ENCODE measurements around the gene SDCCAG8.

SDCCAG8 gene

GRCh38 chr1:243281672-243282071 lies 25.8 kb downstream of the SDCCAG8 start:
- DNase-seq (ENCODE audit: low spot score) (no peak), FAIRE-seq (no peak)

DNA sequence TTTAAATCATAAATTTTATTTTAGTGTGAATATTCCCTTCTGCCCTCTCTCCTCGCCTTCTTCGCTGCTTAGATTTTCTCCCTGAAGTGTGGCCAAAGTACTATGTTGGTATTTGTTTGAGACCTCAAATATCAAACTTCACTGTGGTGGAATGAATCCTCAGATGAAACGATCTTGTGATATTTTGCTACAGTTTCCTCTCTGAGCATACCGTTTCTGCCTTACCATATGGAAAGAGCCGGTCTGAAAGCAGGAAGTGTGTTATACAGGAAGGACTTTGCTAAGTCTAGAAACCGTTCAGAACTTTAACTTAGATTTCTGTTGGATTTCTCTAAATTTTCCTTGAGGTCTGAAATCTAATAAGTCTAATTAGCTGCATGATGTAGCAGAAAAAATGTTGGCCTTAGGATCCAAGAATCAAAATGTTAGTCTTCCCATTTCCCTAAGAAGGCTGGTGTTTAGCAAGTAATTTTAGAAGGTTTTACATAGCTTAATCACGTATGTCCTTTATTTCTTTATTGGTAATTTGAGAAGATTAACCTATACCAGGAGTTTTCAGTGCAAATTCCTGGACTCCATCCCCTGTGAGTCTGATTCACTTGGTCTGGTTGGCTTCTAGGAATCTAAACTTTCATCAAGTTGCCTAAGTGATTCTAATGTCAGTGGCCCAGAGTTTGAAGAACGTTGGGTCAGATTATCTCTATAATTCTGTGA lies 30.7 kb downstream of the SDCCAG8 start:
- DNase-seq (ENCODE audit: low spot score) = no peak
- FAIRE-seq = no peak

DNA sequence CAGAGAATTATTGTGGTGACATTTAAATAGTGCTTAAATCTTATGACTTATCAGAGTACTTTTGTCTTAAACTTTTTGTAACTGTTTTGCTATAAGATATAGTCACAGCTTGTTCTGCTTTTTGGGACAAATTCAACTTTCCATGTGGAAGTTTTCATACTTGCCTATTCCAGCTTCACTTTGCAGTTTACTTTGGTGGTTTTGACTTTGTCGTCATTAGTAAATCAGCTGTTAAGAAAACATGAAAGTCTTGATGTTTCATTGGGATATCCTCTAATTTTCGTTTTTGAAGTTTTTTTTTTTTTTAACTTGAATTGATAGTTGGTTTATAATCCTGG lies 31.3 kb downstream of the SDCCAG8 start:
- FAIRE-seq = no peak

DNA sequence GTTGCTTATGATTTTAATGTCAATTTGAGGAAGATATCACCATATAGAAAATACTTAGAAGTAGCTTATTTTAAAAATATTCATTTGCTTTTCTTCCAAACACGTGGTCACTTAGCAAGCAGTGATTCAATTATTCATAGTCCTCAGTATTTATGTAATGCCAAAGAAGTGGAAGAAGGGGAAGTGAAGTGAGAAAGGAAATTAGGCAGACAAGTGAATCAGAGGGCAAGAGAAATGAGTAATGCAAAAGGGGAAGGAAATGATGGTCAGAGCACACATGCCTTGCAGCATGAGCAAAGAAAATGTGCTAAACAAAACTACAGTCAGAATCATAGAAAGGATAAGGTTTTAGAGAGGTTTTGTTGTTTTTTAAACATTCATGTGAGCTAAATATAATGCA lies 31.8 kb downstream of the SDCCAG8 start:
- FAIRE-seq = no peak
- DNase-seq (ENCODE audit: low spot score) = peak; percentile 29

More for the DNA sequence above, 31.3 kb downstream of the SDCCAG8 start:
- no peak for DNase-seq (ENCODE audit: low spot score)

- no peak for FAIRE-seq
- DNase-seq (ENCODE audit: low spot score) = no peak
Measured at GRCh38 chr1:243288062-243288461, 32.2 kb downstream of the SDCCAG8 start.

- no peak for DNase-seq (ENCODE audit: low spot score)
Measured at GRCh38 chr1:243291292-243291691, 35.5 kb downstream of the SDCCAG8 start.

GRCh38 chr1:243292117-243292516 lies 36.3 kb downstream of the SDCCAG8 start:
- no peak for FAIRE-seq
- no peak for DNase-seq (ENCODE audit: low spot score)

More at GRCh38 chr1:243291292-243291691, 35.5 kb downstream of the SDCCAG8 start:
- FAIRE-seq = no peak

- no peak for FAIRE-seq
- no peak for DNase-seq (ENCODE audit: low spot score)
Measured at GRCh38 chr1:243293941-243294722, 38.3 kb downstream of the SDCCAG8 start.

DNA sequence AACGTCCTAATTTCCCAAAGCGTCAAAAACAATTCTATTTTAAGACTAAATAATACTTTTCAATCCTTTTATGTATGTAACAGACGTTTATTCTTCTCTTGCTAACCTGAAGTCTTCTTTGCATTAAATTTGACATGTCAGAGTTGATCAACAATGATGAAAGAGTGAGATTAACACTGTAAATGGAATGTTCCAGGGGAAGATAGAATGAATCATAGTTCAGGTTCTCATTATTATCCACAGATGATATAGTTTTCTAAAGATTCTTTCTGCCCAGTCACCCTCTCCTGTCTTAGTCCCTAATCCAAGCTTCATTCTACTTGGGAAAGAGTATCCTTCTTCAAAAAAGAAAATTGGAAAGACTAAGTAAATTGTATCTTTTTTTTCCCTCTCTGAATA lies 38.9 kb downstream of the SDCCAG8 start:
- FAIRE-seq (no peak), DNase-seq (ENCODE audit: low spot score) (no peak)

DNA sequence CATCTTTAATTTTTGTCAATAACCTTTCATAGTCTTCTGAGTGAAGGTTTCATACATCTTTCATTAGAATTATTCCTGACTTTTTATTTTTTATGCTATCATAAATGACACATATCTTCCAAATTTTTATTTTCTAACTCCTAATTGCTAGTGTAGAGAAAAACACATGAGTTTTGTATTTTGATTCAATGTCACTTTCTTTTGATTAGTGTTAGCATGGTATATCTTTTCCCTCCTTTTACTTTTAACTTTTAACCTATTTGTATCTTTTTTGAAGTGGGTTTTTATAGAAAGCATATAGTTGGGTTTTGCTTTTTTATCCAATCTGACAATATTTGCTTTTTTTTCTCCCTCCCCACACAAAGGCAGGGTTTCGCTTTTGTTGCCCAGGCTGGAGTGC lies 43.2 kb downstream of the SDCCAG8 start:
- DNase-seq (ENCODE audit: low spot score) (no peak), FAIRE-seq (no peak)

DNA sequence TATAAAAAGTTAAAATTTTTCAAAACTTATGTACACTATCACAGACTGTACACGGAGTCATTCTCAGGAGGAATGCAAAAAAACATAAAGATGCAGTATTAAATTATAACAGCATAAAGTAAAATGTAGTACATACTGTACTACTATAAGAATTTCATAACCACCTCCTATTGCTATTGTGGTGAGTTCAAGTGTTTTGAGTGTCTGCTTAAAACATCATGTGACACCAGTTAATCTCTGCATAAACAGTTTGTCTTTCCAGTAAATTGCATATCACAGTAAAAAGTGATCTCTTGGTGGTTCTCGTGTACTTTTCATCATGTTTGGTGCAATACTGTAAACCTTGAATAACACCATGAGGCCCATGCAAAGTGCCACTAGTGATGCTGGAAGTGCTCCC lies 45.2 kb downstream of the SDCCAG8 start:
- DNase-seq (ENCODE audit: low spot score) = no peak

DNA sequence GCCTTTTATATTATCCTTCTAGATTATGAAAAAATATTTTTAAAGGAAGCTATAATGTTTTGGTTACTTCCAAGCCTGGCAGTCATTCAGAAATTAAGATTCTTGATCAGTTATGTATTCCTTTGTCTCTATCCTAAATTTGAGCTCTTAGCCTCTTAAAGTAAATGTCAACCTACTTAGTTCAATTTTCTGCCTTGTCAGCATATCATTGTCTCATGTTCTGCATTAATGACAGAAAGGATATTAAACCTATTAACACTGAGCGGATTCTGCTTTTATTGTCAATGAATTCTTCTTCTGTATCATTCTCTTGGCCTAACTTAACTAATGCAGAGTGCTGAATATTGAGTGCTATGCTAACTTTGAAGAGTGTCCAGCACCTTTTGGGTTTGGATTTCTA lies 56.0 kb downstream of the SDCCAG8 start:
- FAIRE-seq (no peak), DNase-seq (ENCODE audit: low spot score) (no peak)

More for the DNA sequence above, 45.2 kb downstream of the SDCCAG8 start:
- FAIRE-seq = no peak

DNA sequence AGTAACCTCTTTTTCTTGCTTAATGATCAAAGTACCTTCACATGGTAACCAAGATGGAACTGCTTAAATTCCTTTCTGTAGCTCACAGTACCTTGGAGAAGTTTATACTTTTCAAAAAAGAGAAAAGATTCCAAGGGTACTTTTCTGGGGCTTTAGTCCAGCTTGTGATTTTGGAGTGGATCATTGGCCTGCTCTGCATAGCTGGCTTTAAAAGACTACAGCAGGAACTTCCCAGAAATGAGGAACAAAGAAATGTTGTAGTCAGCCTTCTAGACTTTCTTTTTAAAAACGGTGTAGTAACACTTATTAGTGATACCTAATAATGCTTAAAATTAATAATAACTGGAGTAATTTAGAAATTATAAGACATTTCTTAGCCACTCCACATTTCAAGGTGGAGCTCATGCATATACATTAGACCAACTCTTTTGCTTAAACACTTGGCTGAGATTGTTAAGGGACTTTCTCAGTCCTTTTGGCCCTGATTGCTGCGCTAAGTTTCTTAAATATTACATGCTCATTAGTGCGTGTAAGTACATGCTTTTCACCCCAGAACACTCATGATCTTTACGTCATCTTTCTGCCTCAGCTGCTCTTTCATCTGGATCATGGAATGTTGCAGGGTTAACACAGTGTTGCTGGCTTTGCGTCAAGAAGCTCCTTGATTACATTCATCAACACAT lies 57.3 kb downstream of the SDCCAG8 start:
- FAIRE-seq (no peak), DNase-seq (ENCODE audit: low spot score) (no peak)

DNA sequence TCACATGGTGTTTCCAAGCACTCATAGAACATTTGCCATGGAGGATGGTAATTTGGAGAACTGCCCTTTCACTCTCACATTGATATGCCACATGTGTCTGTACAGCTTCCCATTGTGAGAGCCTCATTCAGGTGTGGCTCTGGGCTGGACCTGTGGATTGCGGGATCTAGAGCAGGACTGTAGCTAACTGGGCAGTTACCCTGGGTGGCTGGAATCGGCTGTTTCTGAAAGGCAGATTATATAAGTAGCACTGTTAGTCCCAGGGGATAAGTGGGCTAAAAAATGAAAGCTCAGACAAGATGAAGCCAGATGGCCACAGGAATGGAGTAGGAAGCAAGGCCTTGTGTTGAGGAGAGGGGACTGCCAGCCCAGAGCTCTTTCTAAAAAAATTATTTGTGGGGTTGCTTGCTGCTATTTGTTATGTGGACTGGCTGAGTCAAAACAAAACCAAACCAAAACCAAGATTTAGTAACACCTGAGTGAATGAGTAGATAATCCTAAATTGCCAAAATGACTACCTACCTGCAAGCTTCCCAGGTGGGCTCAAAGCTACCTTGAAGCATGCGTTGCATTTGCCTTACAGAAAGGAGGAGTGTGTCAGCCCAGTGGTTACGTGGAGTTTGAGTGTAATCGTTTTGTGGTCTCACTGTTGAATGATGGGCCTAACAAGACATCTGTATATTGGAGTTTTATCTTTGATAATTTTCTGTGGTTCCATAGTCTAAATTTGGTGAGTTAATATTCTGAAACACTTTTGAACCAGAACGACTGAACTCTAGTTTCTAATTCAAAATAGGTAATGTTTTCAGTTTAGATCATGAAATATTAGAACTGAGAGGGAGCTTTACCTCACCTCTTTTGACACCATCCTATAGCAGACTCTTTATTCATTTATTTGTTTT lies 58.0 kb downstream of the SDCCAG8 start:
- FAIRE-seq (no peak), DNase-seq (ENCODE audit: low spot score) (no peak)

DNA sequence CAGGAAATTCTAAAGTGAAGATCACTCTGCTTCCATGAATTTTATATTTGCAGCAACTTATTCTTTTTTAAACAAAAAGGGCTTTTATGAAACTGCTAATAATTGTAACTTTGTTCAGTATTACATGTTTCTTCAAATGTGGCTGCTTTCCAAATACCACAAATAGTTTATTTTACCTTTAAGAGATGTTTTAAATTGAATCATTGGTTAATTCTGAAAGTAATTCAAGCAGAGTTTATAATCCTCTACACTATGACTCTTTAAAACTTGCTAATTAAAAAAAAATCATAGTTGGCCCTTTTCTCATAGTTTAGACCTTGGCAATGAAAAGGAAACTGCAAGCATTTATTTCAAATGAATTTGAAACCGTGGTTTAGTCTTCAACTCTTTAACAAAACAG lies 59.6 kb downstream of the SDCCAG8 start:
- DNase-seq (ENCODE audit: low spot score) (no peak), FAIRE-seq (no peak)

GRCh38 chr1:243315893-243316292 lies 60.1 kb downstream of the SDCCAG8 start:
- no peak for FAIRE-seq
- no peak for DNase-seq (ENCODE audit: low spot score)

DNA sequence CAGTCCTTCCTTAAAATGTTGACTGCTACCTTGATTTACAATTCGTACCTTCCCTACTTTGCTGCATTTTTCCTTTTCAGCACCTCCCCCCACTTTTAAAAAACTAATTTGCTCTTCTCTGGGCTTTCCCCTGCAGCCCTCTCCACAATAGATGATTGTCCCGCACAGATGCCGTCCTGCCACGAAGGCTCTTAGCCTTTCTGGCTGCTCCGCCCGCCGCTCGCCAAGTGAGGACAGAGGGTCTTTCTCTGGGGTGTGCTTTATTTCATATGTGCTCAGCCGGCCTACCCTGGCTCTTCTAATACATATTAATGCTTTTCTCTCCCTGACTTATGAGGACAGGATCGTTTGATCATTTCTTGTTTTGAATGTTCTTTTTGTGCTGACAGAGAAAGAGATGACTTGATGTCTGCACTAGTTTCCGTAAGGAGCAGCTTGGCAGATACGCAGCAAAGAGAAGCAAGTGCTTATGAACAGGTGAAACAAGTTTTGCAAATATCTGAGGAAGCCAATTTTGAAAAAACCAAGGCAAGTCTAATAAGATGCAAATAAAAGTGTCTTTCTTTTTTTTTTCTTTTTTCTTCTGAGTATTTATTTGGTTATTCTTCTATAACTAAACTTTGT lies 60.6 kb downstream of the SDCCAG8 start:
- FAIRE-seq = no peak
- DNase-seq (ENCODE audit: low spot score) = no peak

DNA sequence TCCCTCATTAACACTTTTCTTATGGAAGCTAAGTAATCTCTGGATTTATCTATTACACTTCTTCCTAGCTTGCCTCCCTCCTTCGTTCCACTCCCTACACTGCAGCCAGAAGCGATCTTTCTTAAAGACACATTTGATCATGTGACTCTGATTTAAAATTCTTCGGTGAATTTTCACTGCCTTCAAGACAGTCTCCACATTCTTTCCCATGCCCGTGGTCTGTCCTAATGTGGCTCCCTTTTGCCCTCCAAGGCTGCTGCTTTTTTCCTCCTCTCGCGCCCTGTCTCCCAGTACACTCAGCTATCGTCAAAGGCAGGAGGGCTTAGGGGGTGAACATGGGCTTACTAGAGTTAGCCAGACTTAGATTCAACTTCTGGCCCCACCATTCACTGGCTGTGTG lies 64.4 kb downstream of the SDCCAG8 start:
- DNase-seq (ENCODE audit: low spot score) = no peak
- no peak for FAIRE-seq

DNA sequence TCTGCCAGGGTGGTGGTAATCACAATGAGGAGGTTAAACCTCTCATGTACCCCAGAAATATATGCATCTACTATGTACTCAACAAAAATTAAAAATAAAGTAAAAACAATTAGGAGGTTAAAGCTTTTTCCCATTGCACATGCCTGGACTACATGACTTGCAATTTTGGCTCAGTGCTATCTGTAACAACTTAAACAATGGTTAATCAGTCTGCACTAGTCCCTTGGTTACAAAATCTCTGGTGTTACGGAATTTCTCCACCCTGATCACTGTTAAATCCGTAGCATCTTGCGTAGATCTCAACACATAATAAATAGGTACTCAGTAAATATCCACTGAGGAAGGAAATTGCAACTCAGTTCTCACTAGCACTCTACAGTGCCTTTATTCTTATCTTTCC lies 66.5 kb downstream of the SDCCAG8 start:
- FAIRE-seq = no peak

GRCh38 chr1:243323491-243323890 lies 67.7 kb downstream of the SDCCAG8 start:
- DNase-seq (ENCODE audit: low spot score) (no peak), FAIRE-seq (no peak)

More for the DNA sequence above, 66.5 kb downstream of the SDCCAG8 start:
- no peak for DNase-seq (ENCODE audit: low spot score)
